ENCODE results near the gene KXD1.
"Not testable (repeated sequence)": the region's sequence is repeated elsewhere in the genome, so short reads cannot be mapped to it uniquely, and the experiment has no call there.

The KXD1 gene

DNA sequence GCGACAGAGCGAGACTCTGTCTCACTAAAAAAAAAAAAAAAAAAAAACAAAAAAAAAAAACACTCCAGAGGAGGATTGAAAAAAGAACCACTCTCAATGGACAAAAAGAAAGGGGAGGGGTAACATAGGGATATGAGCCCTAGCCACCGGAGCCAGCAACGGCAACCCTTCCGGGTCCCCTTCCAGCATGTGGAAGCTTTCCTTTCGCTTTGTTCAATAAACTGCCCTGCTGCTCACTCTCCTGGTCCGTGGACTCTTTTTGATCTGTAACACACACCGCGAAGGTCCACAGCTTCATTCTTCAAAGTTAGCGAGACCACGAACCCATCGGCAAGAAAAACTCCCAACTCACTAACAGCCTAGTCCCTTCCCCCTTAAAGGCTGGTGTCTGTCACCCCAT lies 29.9 kb downstream of the KXD1 start:
- no peak overlapping the region for H3K4me3 ChIP-seq (ENCODE audit: low read depth, low read length)
- TF ChIP-seq, protein P1, sequence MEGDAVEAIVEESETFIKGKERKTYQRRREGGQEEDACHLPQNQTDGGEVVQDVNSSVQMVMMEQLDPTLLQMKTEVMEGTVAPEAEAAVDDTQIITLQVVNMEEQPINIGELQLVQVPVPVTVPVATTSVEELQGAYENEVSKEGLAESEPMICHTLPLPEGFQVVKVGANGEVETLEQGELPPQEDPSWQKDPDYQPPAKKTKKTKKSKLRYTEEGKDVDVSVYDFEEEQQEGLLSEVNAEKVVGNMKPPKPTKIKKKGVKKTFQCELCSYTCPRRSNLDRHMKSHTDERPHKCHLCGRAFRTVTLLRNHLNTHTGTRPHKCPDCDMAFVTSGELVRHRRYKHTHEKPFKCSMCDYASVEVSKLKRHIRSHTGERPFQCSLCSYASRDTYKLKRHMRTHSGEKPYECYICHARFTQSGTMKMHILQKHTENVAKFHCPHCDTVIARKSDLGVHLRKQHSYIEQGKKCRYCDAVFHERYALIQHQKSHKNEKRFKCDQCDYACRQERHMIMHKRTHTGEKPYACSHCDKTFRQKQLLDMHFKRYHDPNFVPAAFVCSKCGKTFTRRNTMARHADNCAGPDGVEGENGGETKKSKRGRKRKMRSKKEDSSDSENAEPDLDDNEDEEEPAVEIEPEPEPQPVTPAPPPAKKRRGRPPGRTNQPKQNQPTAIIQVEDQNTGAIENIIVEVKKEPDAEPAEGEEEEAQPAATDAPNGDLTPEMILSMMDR (IDR thresholded peaks at IDR 0.05; ENCODE audit: low read depth, low read length), result no peak

DNA sequence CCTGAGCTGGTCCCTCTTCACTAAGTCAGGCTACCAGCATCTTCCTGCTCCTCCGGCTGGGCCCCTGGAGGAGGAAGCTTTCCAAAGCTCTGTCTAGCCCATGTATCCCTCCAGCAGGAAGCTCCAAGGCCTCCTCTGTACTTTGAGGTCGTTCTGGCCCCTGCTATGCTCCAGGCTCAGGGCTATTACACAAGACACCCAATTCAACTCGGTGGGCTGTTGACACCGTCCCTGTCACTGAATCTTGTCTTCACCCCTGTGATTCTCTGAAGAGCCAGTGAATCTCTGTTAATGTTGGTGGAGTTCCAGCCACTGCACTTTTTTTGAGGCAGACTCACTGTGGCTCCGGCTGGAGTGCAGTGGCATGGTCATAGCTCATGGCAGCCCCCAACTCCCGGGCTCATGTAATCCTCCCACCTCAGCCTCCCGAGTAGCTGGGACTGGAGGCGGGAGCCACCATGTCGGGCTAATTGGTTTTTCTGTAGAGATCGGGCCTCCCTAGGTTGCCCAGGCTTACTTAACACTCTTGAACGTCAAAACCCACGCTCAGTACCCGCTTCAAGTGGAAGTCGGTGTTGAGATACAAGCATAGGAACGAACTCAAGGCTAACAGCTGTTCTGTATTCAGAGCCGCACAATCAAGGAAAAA lies 30.4 kb downstream of the KXD1 start:
- peak overlapping the region; percentile 79 for H3K4me3 ChIP-seq (ENCODE audit: low read depth, low read length)

DNA sequence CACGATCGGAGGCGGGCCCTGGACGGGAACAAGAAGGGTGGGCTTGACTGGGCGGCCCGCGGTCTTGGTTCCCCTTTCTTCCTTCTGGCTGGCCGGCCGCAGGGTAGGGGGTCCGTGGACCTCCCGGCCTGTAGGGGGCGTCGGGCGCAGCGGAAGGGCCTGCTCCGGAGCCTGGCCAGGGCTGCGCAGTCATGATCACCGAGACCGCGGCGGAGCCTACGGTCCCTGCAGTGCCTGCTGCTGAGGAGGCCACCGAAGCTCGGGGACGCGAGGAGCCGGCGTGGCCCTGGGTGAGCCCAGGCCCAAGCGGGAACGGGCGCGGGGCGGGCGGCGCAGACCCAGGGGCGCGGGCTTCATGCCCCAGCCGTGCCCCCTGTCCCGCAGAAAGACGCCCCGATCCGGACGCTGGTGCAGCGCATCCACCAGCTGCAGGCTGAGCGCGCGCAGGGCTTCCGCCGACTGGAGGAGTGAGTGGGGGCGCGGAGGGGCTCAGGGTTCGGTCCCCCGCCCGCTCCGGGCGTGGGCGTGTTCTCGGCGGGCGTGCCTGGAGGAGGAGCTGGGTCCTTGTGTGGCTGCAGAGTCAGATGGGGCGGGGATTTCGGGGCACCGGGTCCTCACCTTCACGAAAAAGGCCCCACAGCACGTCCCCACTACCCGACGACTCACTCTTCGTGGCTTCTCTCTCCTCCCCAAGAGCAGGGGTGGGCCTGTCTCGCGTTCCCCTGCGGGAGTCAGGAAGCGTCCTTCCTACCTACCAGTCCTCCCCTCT lies 31.1 kb downstream of the KXD1 start, which contains the start of gene REX1BD:
TSS of gene REX1BD (plus strand) at position 188 of the 769 bp plus-strand sequence. CDS start at position 192, 4 bp downstream.
- TF ChIP-seq, protein P1 (IDR thresholded peaks at IDR 0.05; ENCODE audit: low read depth, low read length), result peak; percentile 84
- H3K4me3 ChIP-seq (ENCODE audit: low read depth, low read length), result peak within 1 kb of the TSS; percentile 79

More for the DNA sequence above, 30.4 kb downstream of the KXD1 start:
- TF ChIP-seq, protein P1 (IDR thresholded peaks at IDR 0.05; ENCODE audit: low read depth, low read length), result no peak

DNA sequence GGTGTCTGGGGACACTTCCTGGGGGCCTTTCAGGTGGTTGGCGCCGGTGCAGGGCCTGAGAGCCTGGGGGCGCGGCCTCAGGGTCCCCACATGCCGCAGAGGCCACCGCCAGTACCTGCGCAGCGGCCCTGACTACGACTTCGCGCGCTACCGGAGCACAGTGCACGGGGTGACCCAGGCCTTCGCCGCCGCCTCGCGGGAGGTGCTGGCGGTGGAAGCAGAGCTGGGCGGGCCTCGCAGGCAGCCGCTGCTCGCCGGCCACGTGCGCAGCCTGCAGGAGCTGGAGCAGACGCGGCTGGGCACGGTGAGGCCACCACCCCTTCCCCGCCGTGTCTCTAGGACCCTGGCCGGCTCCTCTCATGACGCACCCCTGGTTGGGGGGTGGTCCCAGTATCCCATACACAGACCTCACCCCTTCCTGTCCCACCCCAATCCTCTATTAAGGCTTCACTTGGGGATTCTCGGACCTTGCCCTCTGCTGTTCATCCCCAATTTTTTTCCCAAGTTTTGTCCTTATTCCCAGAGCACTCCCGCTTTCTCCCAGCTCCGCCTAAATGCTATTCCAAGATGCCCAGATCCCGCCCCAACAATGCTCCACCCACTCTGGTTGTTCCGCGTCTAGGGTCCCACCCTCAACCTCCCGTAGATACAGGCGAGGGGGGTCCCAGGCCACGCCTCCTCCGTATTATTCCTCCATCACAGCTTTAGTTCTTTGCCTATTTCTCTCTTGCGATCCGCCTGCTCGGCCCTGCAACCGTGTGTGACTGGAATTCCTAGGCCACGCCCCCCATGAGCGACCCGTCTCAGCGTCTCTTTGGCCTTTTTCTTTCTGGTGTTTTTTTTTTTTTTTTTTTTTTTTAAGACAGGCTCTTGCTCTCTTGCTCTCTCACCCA lies 32.0 kb downstream of the KXD1 start:
- TF ChIP-seq, protein P1 (IDR thresholded peaks at IDR 0.05; ENCODE audit: low read depth, low read length), result 0 out of 2 replicates have a peak, but pooled peaks have one; percentile 9
- peak overlapping the region; percentile 79 for H3K4me3 ChIP-seq (ENCODE audit: low read depth, low read length)

DNA sequence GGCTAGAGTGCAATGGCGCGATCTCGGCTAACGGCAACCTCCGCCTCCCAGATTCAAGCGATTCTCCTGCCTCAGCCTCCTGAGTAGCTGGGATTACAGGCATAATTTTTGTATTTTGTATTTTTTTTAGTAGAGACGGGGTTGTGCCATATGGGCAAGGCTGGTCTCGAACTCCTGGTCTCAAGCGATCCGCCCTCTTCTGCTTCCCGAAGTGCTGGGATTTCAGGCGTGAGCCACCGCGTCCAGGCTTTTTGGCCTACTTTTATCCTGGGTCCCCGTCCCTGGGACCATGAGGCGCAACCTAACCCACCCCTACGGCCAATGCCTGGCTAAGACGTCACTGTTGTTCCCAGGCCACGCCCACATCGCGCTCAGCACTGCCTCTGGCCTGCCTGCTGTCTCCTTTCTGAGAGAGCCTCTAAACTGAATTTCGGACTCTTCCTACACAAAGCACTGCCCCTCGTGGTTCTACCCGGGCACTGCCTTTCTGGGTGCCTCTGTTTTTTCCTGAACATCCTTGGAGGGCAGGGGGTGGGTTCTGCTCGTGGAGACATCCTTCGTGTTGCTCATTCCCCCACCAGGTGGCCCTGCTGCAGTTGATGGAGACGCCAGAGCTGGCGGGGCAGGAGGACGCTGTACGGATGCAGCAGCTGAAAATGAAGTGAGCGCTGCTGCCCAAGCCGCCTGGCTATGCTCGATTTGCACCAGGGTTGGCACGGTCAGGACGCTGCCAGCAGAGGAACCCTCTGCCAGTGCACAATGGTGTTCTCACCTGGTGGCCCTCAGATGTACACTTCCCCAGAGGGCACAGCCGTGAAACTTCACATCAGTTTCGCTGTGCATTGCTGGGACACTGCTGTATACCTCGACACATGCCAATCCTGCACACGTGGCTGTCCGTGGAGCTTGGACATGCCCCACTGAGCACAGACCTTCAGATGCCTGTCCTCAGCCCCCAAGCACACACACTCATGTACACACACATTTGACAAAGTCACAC lies 32.9 kb downstream of the KXD1 start:
- TF ChIP-seq, protein P1 (IDR thresholded peaks at IDR 0.05; ENCODE audit: low read depth, low read length), result 0 out of 2 replicates have a peak, but pooled peaks have one; percentile 3
- H3K4me3 ChIP-seq (ENCODE audit: low read depth, low read length), result no peak overlapping the region; the same call in 1 of the 2 replicates

DNA sequence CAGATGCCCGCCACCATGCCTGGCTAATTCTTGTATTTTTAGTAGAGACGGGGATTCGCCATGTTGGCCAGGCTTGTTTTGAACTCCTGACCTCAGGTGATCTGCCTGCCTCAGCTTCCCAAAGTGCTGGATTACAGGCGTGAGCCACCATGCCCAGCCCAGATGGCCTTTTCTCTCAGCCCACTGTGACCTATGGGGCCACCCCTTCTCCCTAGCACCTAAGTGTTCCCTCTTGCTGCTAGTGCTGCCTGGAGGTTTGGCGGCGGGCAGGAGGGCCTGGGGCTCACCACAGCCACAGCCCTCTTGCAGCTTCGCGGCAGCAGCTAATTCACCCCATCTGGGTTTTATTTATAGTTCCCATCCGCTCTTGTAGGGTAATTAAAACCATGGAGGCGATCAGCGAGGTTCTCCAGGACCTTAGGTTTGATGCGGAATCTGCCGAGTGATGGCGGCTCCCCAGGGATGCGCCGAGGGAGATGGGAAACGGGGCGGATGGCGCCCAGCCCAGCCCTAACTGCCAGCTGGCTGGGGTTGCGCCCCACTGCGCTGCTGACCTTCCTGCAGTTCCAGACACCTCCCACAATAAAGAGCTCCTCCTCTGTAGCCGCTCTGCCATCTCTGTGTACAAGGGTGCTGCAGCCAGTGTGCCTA lies 34.2 kb downstream of the KXD1 start:
- no peak overlapping the region for H3K4me3 ChIP-seq (ENCODE audit: low read depth, low read length)
- TF ChIP-seq, protein P1 (IDR thresholded peaks at IDR 0.05; ENCODE audit: low read depth, low read length), result no peak

DNA sequence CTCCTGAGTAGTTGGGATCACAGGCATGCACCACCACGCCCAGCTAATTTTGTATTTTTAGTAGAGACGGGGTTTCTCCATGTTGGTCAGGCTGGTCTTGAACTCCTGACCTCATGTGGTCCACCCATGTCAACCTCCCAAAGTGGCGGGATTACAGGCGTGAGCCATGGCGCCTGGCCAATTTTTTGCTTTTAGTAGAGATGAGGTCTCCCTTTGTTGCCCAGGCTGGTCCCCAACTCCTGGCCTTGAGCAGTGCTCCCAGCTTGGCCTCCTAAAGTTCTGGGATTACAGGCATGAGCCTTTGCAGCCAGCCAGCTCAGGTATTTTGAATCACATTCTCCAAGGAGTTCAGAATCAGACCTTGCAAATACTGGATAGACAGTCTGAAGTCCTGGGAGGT lies 35.1 kb downstream of the KXD1 start:
- H3K4me3 ChIP-seq (ENCODE audit: low read depth, low read length), result not testable (repeated sequence)

All from WI38 (cell line).